Nephron progenitor cell (in vitro differentiated cells): ENCODE data around the gene MX2.
A peak's percentile ranks its signal among the peaks of the same experiment; 100 is the strongest.
"Not testable (repeated sequence)": the region's sequence is repeated elsewhere in the genome, so short reads cannot be mapped to it uniquely, and the experiment has no call there.

Source experiments
- DNase-seq: peaks from one replicate; pipeline ENCODE4 v3.0.0; 2021
- H3K27ac Mint-ChIP-seq: 2 replicates; pipeline ENCODE4 v1.8.0; 2021; ENCODE audit warnings: mild to moderate bottlenecking, moderate library complexity, mixed read lengths
- H3K27me3 Mint-ChIP-seq: 2 replicates; pipeline ENCODE4 v1.8.0; 2021; ENCODE audit warnings: mild to moderate bottlenecking, low read depth, mixed read lengths; ENCODE audit not compliant: poor library complexity
- H3K36me3 Mint-ChIP-seq: 2 replicates; pipeline ENCODE4 v1.8.0; 2021; ENCODE audit warnings: low read depth, mixed read lengths
- H3K4me1 Mint-ChIP-seq: 2 replicates; pipeline ENCODE4 v1.8.0; 2021; ENCODE audit warnings: mixed read lengths
- H3K4me3 Mint-ChIP-seq: 2 replicates; pipeline ENCODE4 v1.8.0; 2021; ENCODE audit warnings: mild to moderate bottlenecking, moderate library complexity, mixed read lengths
- H3K9me3 Mint-ChIP-seq: 2 replicates; pipeline ENCODE4 v1.8.0; 2021; ENCODE audit warnings: mild to moderate bottlenecking, moderate library complexity, mixed read lengths
- TF ChIP-seq, protein P1 (sequence below): fragments of 200-600 bp; sonication (generic); IDR thresholded peaks from 2 replicates; pipeline ENCODE4 v1.5.0; 2021; ENCODE audit warnings: antibody characterized with exemption

Gene MX2

DNA sequence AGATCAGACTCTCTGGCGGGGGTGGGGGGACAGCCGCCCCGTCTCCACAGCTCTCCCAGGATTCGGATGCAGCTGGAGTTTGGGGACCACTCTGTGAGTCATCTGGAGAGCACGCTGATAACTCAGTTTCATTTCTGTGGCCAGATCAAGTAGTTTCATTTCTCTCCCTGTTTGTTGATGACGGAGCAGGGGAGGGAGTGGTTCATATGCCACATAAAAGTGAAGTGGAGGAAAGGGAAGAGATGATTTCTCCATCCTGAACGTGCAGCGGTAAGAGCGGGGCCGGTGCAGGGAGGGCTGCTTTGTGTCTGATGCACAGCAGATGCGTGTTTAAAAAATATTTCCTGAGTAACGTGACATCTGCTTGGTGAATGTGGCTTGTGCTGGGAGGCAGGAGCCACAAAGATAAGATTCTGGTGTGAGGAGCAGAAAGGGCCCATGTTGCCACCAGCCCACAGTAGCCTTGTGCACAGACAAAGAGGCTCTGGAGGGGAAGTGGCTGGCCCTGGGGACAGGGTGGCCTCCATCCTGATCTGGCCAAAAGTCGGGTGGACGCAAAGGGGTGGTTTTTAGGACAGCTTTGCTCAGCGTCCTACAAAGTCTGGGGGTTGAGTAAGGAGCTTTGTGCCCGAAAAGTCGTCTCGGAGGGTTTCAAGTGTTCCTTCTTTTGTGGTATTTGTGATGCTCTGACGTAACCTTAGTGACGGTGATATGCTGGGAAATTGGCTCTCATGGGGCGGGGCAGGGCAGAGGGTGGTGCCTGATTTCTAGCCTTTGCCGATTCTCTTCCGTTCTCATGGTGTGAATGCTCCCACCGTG, at the start of gene MX2:
TSS of gene MX2 (plus strand) at position 242 of the 819 bp plus-strand sequence. CDS start 14,880 bp downstream, outside the sequence.
- Mint-ChIP-seq H3K27ac (no peak within 1 kb of the TSS), H3K4me1 (peaks cover 17% of the 10 kb centered on the region), H3K9me3 (no peaks in the 10 kb centered on the region), H3K36me3 (no peaks in the 10 kb centered on the region), H3K4me3 (no peak within 1 kb of the TSS), H3K27me3 (peaks cover 19% of the 10 kb centered on the region)
- TF ChIP-seq, protein P1, sequence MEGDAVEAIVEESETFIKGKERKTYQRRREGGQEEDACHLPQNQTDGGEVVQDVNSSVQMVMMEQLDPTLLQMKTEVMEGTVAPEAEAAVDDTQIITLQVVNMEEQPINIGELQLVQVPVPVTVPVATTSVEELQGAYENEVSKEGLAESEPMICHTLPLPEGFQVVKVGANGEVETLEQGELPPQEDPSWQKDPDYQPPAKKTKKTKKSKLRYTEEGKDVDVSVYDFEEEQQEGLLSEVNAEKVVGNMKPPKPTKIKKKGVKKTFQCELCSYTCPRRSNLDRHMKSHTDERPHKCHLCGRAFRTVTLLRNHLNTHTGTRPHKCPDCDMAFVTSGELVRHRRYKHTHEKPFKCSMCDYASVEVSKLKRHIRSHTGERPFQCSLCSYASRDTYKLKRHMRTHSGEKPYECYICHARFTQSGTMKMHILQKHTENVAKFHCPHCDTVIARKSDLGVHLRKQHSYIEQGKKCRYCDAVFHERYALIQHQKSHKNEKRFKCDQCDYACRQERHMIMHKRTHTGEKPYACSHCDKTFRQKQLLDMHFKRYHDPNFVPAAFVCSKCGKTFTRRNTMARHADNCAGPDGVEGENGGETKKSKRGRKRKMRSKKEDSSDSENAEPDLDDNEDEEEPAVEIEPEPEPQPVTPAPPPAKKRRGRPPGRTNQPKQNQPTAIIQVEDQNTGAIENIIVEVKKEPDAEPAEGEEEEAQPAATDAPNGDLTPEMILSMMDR, result no peak
- no peak for DNase-seq

GRCh38 chr21:41313285-41314164, 48.3 kb upstream of the MX2 start:
- not testable (repeated sequence) for H3K27ac Mint-ChIP-seq, H3K4me3 Mint-ChIP-seq, H3K36me3 Mint-ChIP-seq, DNase-seq, H3K9me3 Mint-ChIP-seq
- Mint-ChIP-seq H3K4me1 (peaks cover 18% of the 10 kb centered on the region), H3K27me3 (peaks cover 69% of the 10 kb centered on the region)

DNA sequence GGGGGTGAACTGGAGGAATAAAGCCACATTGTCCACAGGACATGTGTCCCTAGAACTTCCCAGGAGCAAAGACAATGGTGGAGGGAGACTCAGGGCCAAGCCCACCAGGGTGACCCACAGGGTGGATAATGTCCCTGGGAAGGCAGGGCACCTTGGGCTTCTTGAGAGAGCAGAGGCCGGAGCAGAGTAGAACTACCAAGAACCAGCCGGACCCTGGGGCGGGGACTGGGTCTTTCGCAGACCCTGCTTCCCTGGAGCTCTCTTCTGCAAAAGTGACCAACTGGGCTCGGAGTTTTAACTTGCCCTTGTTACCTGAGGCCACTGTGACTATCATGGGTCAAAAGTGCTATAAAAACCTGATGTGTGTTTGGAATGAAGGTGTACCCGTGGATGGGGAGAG, 46.1 kb upstream of the MX2 start:
- no peak overlapping the region for H3K27ac Mint-ChIP-seq
- TF ChIP-seq, protein P1, result no peak
- no peak for DNase-seq
- peak overlapping the region; percentile 78 for H3K4me3 Mint-ChIP-seq
- H3K36me3 Mint-ChIP-seq, result no peaks in the 10 kb centered on the region
- H3K9me3 Mint-ChIP-seq, result no peaks in the 10 kb centered on the region
- peaks cover 18% of the 10 kb centered on the region for H3K4me1 Mint-ChIP-seq
- peaks cover 72% of the 10 kb centered on the region for H3K27me3 Mint-ChIP-seq

DNA sequence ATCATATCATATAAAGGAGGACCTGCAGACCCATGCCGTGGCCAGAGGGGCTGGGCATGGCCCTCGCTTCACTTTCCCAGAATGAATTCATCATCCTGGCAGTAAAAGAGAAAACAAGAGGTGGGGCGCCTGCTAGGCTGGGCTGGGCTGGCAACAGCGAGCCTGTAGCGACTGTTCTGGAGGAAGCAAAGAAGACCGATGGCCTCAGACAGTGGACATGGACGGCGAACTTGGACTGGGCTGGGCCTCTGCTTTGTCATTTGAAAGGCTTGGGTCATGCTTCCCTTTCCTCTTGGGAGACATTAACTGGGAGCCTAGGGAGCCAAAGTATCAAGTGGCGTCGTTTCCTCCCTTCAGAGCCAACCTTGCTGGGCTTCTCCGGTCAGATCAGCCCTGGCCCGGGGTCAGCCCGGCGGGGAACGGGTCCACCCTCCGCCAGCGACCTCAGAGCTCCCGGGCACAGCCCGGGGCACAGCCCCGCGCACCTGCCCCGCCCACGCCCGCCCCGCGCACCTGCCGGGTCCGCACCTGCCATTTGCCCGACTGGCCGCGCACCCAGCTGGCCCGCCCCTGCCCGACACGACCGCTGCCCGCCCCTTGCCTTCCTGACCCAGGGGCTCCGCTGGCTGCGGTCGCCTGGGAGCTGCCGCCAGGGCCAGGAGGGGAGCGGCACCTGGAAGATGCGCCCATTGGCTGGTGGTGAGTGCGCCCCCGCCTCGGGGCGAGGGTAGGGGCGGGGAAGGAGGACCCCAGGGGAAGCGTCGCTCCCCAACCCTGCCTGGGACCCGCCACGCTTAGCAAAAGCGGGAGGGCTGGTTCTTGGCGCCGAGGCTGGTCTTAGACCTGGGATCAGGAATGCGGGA, 45.4 kb upstream of the MX2 start, which contains the start of gene FAM3B:
TSS of gene FAM3B (plus strand) at position 602 of the 863 bp plus-strand sequence. CDS start at position 681, 79 bp downstream.
- H3K27me3 Mint-ChIP-seq, result peaks cover 75% of the 10 kb centered on the region
- DNase-seq, result peak; percentile 64
- H3K36me3 Mint-ChIP-seq, result no peaks in the 10 kb centered on the region
- no peak within 1 kb of the TSS for H3K27ac Mint-ChIP-seq
- TF ChIP-seq, protein P1, result no peak
- peaks cover 18% of the 10 kb centered on the region for H3K4me1 Mint-ChIP-seq
- H3K9me3 Mint-ChIP-seq, result no peaks in the 10 kb centered on the region
- peak within 1 kb of the TSS; percentile 78 for H3K4me3 Mint-ChIP-seq

GRCh38 chr21:41317063-41317392, 44.8 kb upstream of the MX2 start:
- Mint-ChIP-seq H3K9me3 (no peaks in the 10 kb centered on the region), H3K36me3 (no peaks in the 10 kb centered on the region), H3K27ac (no peak overlapping the region), H3K4me3 (peak overlapping the region; percentile 78), H3K4me1 (peaks cover 23% of the 10 kb centered on the region), H3K27me3 (peaks cover 72% of the 10 kb centered on the region)
- no peak for DNase-seq
- TF ChIP-seq, protein P1, result no peak
